ENCODE measurements around the gene OR8K5.

- TF ChIP-seq POLR2A (IDR thresholded peaks at IDR 0.05; ENCODE audit: borderline replicate concordance, extremely low read depth, insufficient read depth, insufficient read length) (no peak), CTCF (IDR thresholded peaks at IDR 0.05 in 2 of 3, conservative IDR thresholded peaks at IDR 0.05 in 1 of 3; ENCODE audit: borderline replicate concordance in 1 of 3, insufficient read depth in 1 of 3, low read depth in 2 of 3, low read length in 2 of 3) (no peak), YY1 (IDR thresholded peaks at IDR 0.05; ENCODE audit: extremely low read depth, insufficient replicate concordance, low read depth, low read length) (no peak), POLR2AphosphoS5 (IDR thresholded peaks at IDR 0.05; ENCODE audit: low read depth, low read length) (no peak), MAX (IDR thresholded peaks at IDR 0.05) (no peak), SP1 (IDR thresholded peaks at IDR 0.05; ENCODE audit: low read depth) (no peak)
- TF ChIP-seq, protein P1, sequence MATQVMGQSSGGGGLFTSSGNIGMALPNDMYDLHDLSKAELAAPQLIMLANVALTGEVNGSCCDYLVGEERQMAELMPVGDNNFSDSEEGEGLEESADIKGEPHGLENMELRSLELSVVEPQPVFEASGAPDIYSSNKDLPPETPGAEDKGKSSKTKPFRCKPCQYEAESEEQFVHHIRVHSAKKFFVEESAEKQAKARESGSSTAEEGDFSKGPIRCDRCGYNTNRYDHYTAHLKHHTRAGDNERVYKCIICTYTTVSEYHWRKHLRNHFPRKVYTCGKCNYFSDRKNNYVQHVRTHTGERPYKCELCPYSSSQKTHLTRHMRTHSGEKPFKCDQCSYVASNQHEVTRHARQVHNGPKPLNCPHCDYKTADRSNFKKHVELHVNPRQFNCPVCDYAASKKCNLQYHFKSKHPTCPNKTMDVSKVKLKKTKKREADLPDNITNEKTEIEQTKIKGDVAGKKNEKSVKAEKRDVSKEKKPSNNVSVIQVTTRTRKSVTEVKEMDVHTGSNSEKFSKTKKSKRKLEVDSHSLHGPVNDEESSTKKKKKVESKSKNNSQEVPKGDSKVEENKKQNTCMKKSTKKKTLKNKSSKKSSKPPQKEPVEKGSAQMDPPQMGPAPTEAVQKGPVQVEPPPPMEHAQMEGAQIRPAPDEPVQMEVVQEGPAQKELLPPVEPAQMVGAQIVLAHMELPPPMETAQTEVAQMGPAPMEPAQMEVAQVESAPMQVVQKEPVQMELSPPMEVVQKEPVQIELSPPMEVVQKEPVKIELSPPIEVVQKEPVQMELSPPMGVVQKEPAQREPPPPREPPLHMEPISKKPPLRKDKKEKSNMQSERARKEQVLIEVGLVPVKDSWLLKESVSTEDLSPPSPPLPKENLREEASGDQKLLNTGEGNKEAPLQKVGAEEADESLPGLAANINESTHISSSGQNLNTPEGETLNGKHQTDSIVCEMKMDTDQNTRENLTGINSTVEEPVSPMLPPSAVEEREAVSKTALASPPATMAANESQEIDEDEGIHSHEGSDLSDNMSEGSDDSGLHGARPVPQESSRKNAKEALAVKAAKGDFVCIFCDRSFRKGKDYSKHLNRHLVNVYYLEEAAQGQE (IDR thresholded peaks at IDR 0.05; ENCODE audit: low read depth) = no peak
Measured at GRCh38 chr11:56160217-56160616, at the start of gene OR8K5.

Measured in HCT116 (cell line).